Ishikawa (cell line): ENCODE results near the gene LHX8.

Experiments
- CEBPB ChIP-seq: IDR thresholded peaks from 2 replicates; pipeline ENCODE4 v1.6.1; 2012
- CREB1 ChIP-seq: IDR thresholded peaks from 2 replicates; pipeline ENCODE4 v1.6.1; 2012; ENCODE audit warnings: low read depth
- EGR1 ChIP-seq: IDR thresholded peaks from 2 replicates; pipeline ENCODE4 v1.6.1; 2012
- EP300 ChIP-seq: IDR thresholded peaks from 2 replicates; pipeline ENCODE4 v1.6.1; 2012; ENCODE audit warnings: borderline replicate concordance
- FOXM1 ChIP-seq: IDR thresholded peaks from 2 replicates; pipeline ENCODE4 v1.6.1; 2012; ENCODE audit warnings: low read depth, borderline replicate concordance
- MAX ChIP-seq: IDR thresholded peaks from 2 replicates; pipeline ENCODE4 v1.6.1; 2012
- NFIC ChIP-seq: IDR thresholded peaks from 2 replicates; pipeline ENCODE4 v1.6.1; 2012
- RAD21 ChIP-seq: IDR thresholded peaks from 2 replicates; pipeline ENCODE4 v1.6.1; 2012; ENCODE audit warnings: low read depth
- REST ChIP-seq: IDR thresholded peaks from 2 replicates; pipeline ENCODE4 v1.6.1; 2012; ENCODE audit warnings: low read depth, mild to moderate bottlenecking
- TAF1 ChIP-seq: IDR thresholded peaks from 2 replicates; pipeline ENCODE4 v1.6.1; 2012; ENCODE audit warnings: low read depth, mild to moderate bottlenecking
- TCF12 ChIP-seq: IDR thresholded peaks from 2 replicates; pipeline ENCODE4 v1.6.1; 2012; ENCODE audit warnings: low read depth
- TEAD4 ChIP-seq: IDR thresholded peaks from 2 replicates; pipeline ENCODE4 v1.6.1; 2012
- USF1 ChIP-seq: IDR thresholded peaks from 2 replicates; pipeline ENCODE4 v1.6.1; 2012
- YY1 ChIP-seq: IDR thresholded peaks from 2 replicates; pipeline ENCODE4 v1.6.1; 2012; ENCODE audit warnings: low read depth
- ZBTB7A ChIP-seq: IDR thresholded peaks from 2 replicates; pipeline ENCODE4 v1.6.1; 2012; ENCODE audit warnings: low read depth

The LHX8 gene

GRCh38 chr1:75170981-75171380, 36.8 kb downstream of the LHX8 start:
- TF ChIP-seq TCF12 (no peak), CEBPB (no peak), CREB1 (no peak), REST (no peak), TAF1 (no peak), EGR1 (no peak), RAD21 (no peak), MAX (no peak), NFIC (no peak), ZBTB7A (no peak), EP300 (no peak), YY1 (no peak), USF1 (no peak), FOXM1 (no peak), TEAD4 (no peak)

GRCh38 chr1:75171876-75172275, 37.7 kb downstream of the LHX8 start:
- TF ChIP-seq RAD21 (no peak), TAF1 (no peak), FOXM1 (no peak), YY1 (no peak), USF1 (no peak), ZBTB7A (no peak), CEBPB (no peak), MAX (no peak), TEAD4 (no peak), EGR1 (no peak), EP300 (no peak), REST (no peak), NFIC (no peak), CREB1 (no peak), TCF12 (no peak)

- TF ChIP-seq TAF1 = no peak
- TF ChIP-seq NFIC = no peak
- no peak for TF ChIP-seq ZBTB7A
Measured at GRCh38 chr1:75172556-75172955, 38.4 kb downstream of the LHX8 start.

- TF ChIP-seq TEAD4 (no peak), YY1 (no peak), TAF1 (no peak), NFIC (no peak), TCF12 (no peak), REST (no peak)
Measured at GRCh38 chr1:75174031-75174760, 40.0 kb downstream of the LHX8 start.

- TF ChIP-seq RAD21 (no peak), EP300 (no peak), NFIC (no peak), TAF1 (no peak), YY1 (no peak), CREB1 (no peak), REST (no peak), FOXM1 (no peak), TEAD4 (no peak), EGR1 (no peak)
Measured at GRCh38 chr1:75188892-75189291, 54.7 kb downstream of the LHX8 start.
